Stimulated activated CD8-positive, alpha-beta memory T cell treated with anti-CD3 and anti-CD28 coated beads, Interleukin-4, amount 100 ng/mL, for 48 hours (primary cell): Measurements from ENCODE around the gene RAB21.
A peak's percentile ranks its signal among the peaks of the same experiment; 100 is the strongest.
"Not testable (repeated sequence)": the region's sequence is repeated elsewhere in the genome, so short reads cannot be mapped to it uniquely, and the experiment has no call there.

ENCODE experiments used
- DNase-seq: peaks from one replicate; pipeline ENCODE4 v3.0.0-alpha.2; 2020

The RAB21 gene

GRCh38 chr12:71804505-71804904 is 49.8 kb downstream of the RAB21 start:
- DNase-seq: no peak

GRCh38 chr12:71810921-71811320 is 56.3 kb downstream of the RAB21 start:
- DNase-seq: no peak

GRCh38 chr12:71815242-71815641 is 60.6 kb downstream of the RAB21 start:
- not testable (repeated sequence) for DNase-seq

DNA sequence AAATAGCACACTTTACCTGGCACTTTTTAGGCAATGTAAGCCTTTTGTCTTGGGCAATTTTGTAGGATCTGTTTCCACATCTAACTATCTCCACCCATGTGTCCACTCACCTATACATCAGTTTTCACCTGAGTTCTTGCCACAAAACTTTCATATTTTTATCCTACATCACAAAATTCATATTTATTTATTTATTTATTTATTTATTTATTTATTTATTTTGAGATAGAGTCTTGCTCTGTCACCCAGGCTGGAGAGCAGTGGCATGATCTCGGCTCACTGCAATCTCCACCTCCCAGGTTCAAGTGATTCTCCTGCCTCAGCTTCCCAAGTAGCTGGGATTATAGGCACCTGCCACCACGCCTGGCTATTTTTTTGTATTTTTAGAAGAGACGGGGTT is 67.4 kb downstream of the RAB21 start:
- DNase-seq: not testable (repeated sequence)

DNA sequence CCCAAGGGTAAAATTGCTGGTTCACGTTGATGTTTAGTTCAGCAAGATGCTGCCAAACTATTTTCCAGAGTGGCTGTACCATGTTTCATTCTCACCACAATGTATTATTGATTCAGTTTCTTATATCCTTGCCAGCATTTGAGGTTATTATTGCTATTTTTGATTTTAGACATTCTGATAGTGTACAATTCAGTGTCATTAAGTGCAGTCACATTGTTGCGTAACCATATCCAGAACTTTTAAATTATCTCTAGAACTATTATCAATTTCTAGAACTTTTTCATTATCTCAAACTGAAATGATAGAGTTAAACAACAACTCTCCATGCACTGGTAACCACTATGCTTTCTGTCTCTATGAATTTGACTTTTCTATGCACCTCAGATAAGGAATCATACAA is 74.2 kb downstream of the RAB21 start:
- no peak for DNase-seq

GRCh38 chr12:71837356-71837755 is 82.7 kb downstream of the RAB21 start:
- DNase-seq: no peak

DNA sequence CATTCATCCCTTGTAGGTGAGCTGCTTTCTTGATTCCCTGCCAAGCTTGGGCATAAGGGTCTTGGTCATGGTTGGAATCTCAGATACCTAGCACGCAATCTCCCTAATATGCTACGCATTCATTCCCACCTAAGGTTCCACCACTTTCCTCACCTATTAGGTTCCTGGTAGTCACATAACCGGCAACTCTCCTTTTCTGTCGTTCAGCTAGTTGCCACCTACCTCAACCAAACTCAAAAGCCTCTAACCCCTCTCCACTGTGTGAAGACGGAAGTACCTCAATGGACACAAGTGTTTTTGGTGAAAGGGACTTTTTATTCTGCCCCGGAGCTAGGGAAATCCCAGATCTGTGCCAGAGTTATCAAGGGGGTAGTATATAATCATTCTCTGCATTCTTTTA is 83.6 kb downstream of the RAB21 start:
- DNase-seq: no peak

DNA sequence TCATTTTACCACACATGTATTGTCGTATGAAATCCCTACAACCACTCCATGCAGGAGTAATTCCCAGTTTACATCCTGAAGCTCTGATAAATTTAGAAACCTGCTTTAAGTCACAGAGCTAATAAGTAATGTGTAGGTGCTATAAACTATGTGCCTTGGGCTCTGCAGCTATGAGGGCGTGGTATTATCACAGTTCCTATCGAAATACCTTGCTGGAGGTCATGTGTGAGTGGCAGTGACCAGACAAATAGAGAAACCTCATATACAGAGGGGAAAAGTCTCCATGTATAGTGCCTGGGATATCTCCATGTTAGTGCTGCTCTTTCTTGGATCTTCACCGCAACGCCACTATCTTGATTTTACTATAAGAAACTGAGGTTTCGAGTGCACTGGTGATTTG is 84.0 kb downstream of the RAB21 start:
- no peak for DNase-seq

GRCh38 chr12:71840231-71840847 is 85.7 kb downstream of the RAB21 start:
- peak; percentile 30 for DNase-seq

GRCh38 chr12:71846322-71846940 is 91.8 kb downstream of the RAB21 start:
- DNase-seq: no peak

DNA sequence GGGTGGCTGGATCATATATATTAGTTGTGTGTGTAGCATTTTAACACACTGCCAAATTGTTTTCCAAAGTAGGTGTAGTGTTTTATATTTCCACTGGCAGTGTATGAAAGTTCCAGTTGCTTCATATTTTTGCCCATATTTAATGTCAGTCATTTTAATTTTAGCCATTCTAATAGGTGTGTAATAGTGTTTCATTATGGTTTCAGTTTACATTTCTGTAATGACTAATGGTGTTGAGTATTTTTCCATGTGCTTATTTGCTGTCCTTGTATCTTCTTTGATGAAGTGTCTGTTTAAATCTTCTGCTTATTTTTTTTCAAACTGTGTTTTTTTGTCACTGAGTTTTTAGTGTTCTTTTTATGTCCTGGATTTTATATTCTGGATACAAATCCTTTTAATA is 93.5 kb downstream of the RAB21 start:
- DNase-seq: no peak

DNA sequence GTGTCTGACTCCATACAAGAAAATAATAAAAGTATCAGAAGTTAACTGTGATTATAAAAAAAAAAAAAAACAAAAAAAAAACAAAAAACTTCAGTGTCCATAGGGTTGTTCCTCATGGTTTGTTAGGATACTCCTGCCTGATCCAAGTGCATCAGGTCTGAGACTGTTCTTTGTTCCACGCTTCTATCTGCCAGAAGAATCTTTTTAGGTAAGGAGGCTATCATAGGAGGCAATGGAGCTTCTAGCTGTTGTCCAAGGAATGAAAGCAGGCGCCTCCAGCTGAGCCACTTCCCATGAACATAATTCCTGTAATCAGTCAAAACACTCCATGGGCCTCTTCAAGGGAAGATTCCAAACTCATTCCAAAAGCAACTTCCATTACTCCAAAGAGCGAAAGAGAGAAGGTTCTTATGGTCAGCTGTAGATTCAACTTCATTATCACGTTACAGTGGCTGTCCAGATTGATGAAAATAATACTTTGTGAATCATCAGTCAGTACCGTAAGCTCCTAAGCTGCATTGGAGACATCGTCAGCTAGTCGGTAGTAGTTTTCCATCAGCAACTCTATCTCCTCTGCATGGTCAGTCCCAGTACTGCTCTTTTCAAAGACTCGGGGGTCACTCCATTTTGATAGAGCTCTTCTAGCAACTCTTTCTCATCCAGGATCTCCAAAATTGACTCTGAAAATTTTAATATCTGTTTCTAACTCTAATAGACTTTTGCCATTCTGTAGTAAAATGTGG is 94.6 kb downstream of the RAB21 start:
- DNase-seq: no peak
